HG02642 (cell line): ENCODE measurements around the gene ARHGAP24.

Source experiments
- ATAC-seq: cut with Tn5 transposase; IDR thresholded peaks from one replicate; pipeline ENCODE4 v1.9.1; 2021; ENCODE audit warnings: mild to moderate bottlenecking; ENCODE audit not compliant: unreplicated experiment, poor library complexity

Gene ARHGAP24

GRCh38 chr4:85474818-85475630 is at the start of gene ARHGAP24:
Gene ARHGAP24, plus strand, starts transcription at chr4:85475150.
- ATAC-seq: peak; percentile 90

- no peak for ATAC-seq
Observed at GRCh38 chr4:85426366-85426765, 48.6 kb upstream of the ARHGAP24 start.

DNA sequence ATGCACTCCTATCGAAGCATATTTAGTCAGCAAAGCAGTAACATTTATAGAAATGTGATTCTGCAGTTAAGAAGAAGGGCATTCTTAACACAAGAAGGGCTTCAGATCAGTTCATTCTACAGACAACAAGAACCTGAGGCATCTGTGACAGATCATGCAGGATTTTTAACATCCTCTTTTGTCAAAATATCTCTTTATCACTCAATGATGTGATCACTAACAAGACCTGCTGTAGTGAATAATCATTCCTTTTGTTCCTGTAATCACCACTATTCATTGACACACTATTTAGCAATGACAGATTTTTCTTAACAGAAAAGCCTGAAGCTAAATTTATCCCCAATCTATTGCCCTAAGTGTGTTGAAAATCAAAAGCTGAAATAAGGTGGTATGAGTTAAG is 47.8 kb upstream of the ARHGAP24 start:
- no peak for ATAC-seq

GRCh38 chr4:85430226-85430625 is 44.7 kb upstream of the ARHGAP24 start:
- ATAC-seq: no peak

- no peak for ATAC-seq
Observed at GRCh38 chr4:85430697-85431096, 44.3 kb upstream of the ARHGAP24 start.

- no peak for ATAC-seq
Observed at GRCh38 chr4:85431156-85431555, 43.8 kb upstream of the ARHGAP24 start.

GRCh38 chr4:85431881-85432485 is 43.0 kb upstream of the ARHGAP24 start:
- no peak for ATAC-seq

GRCh38 chr4:85445050-85445639 is 29.8 kb upstream of the ARHGAP24 start:
- no peak for ATAC-seq

GRCh38 chr4:85446141-85446861 is 28.6 kb upstream of the ARHGAP24 start:
- no peak for ATAC-seq

- ATAC-seq: peak; percentile 68
Observed at GRCh38 chr4:85448906-85449890, 25.8 kb upstream of the ARHGAP24 start.

DNA sequence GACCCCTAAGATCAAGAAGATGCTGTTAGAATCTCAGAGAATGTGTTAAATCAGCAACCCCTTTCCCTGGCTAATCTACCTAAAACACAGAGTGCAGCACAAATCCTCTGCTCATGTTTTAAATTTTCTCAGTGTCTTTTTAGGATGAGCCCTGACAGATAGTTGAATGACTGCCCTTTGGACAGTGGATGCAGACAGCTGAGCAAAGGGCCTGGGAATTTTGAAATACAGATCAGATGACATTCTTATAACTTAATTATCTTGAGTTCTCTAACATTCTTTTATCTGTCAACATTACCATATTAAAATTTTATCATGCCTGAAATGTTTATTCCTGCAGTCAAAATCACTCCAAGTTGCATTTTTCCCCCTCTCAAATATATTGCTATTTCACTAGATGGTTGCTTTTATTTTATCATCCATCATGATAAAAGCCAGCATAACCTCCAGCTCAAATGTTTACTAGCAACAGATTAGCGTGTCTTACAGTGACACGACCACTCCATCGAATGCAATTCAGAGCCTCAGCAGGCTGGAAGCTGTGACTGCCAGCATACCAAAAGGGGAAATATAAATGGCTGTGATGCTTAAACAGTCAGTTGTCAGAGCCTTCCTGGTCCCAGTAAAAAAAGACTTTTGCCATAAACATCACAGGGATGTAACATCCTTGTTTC is 22.8 kb upstream of the ARHGAP24 start:
- no peak for ATAC-seq

DNA sequence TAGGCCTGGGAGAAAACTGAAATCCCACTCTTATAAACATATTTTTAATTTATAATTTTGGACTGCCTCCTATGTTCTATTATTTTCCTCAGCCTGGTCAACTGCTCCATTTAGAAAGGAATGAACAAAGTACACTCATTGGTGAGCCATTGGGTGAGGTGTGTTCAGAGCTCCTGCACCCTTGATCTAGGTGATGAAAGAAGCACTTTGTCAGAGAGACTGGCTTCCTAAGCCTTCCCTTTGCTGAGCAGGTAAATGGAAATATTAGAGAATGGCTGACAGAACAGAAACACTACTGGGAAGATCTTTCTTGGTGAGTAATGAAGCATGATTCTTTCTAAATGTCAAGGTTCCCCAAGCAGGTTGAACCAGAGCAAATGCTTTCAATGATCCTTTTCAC is 19.0 kb upstream of the ARHGAP24 start:
- no peak for ATAC-seq

DNA sequence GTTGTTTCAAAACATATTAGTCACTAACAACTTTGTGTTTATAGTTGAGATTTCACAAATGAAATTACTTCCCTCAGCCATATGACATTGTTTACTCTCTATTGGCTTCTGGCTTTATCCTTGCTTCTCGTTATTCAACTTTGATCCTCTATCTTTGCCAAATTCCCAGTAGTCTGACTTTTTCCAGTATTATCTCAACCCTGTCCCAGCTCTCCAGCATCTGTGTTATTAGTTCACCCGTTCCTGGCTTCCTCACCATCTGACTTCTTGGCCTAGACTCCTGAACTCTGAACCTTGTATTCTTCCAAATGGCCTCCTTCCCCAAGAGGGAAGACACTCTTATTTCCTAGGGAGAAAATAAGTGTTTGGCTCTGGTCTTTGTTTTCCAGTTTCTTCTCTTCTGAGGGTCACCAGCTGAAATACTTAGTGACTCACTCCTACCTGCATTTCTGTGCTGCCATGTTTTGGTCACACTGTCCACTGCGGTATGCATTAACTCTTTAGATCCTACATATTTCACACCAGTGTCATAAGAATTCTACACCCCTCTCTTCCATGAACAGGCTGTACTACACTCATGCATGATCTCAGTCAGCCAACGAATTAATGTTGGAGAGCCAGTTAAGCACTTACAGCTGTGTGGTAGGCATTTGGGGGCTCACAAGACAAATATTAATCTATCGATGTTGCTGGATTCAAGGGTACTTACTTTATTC is 17.0 kb upstream of the ARHGAP24 start:
- no peak for ATAC-seq

GRCh38 chr4:85459736-85460135 is 15.2 kb upstream of the ARHGAP24 start:
- no peak for ATAC-seq

DNA sequence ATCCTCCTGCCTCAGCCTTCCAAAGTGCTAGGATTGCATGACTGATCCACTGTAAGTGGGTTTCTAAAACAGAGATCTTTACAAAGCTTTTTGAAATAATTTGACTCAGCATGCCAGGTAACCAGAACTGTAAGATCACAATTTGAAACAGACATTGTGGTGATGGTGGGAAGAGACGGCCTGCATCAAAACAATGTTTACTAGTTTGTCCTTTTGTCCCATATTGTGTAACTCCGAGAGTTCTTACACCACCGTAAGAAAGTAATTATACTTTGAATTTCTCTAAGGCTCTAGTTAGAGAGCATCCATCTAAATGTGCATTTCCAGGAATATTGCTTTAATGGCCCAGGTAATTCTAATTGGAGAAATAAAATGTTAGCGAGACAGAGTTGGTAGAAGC is 594 bp upstream of the ARHGAP24 start:
- no peak for ATAC-seq

- no peak for ATAC-seq
Observed at GRCh38 chr4:85475631-85476233, 782 bp downstream of the ARHGAP24 start.

DNA sequence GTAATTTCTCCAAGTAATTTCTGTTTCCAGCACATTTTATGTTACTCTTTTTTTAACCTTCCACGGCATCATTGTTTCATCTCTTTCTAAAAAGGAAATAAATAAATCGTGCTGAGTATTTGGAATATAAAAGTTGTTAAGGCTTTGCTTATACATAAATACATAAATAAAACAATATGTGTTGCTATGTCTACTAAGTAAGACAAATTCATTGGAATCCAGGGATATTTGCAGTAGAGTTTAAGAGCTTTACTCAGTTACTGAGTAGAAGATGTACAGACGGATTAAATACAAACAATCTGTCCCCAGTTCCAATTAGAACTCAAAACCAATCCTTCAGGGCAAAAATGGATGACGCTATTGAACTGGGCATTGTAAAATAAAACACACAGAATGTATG is 1.4 kb downstream of the ARHGAP24 start:
- ATAC-seq: no peak

DNA sequence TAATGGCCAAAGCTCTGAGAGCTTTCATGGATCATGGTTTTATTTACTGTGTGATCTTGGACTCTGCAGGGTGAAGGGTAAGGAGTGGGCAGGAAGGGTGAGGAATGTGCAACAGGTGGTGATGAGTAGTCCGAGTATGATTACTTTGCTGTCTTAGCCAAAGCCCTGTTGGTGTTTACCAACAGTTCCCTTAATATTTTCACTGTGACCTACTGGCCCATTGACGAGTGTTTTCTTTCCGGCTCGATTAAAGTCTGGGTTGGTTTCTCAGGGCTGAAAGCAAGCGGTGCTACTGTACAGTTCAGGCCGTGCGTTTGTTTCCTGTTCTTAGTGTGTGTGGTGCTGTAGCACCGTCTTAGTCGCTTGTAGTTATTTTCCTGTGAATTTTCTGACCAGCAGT is 2.6 kb downstream of the ARHGAP24 start:
- peak; percentile 24 for ATAC-seq
